Neural crest cell (in vitro differentiated cells): ENCODE measurements around the gene IMPG2. TPM values are rescaled to one million over a fixed set of nuclear protein-coding genes. Genes with fewer than 3 reads are reported as not detected.

Experiments used
- DNase-seq: peaks from one replicate; pipeline ENCODE4 v3.0.0; 2021; ENCODE audit warnings: low read depth, mixed read lengths, low spot score
- H3K27ac Mint-ChIP-seq: one replicate; pipeline ENCODE4 v1.8.0; 2021; ENCODE audit warnings: mild to moderate bottlenecking, mixed read lengths; ENCODE audit not compliant: unreplicated experiment
- H3K27me3 Mint-ChIP-seq: 2 replicates; pipeline ENCODE4 v1.8.0; 2021; ENCODE audit warnings: low read depth, mild to moderate bottlenecking, mixed read lengths
- H3K36me3 Mint-ChIP-seq: 2 replicates; pipeline ENCODE4 v1.8.0; 2021; ENCODE audit warnings: low read depth, mild to moderate bottlenecking, mixed read lengths
- H3K4me1 Mint-ChIP-seq: 2 replicates; pipeline ENCODE4 v1.8.0; 2021; ENCODE audit warnings: mixed read lengths
- H3K4me3 Mint-ChIP-seq: one replicate; pipeline ENCODE4 v1.8.0; 2021; ENCODE audit warnings: mild to moderate bottlenecking, mixed read lengths
- H3K9me3 Mint-ChIP-seq: 2 replicates; pipeline ENCODE4 v1.8.0; 2021; ENCODE audit warnings: mixed read lengths
- long read RNA-seq: library from polyadenylated mRNA; unstranded; transcript quantifications from one replicate; pipeline ENCODE4 v2.0.0, GENCODE V29; 2020
- total RNA-seq: library from RNA; stranded (reverse); gene quantifications from 2 replicates; pipeline ENCODE4 v1.2.1, GENCODE V29; 2021
- TF ChIP-seq, protein P1 (sequence below): fragments of 200-600 bp; sonication (generic); conservative IDR thresholded peaks from 2 replicates; pipeline ENCODE4 v1.5.0; 2021; ENCODE audit warnings: antibody characterized with exemption, mild to moderate bottlenecking

Gene IMPG2
- total RNA-seq: 0.40 and 0.52 TPM in 2 replicates
- long read RNA-seq: 0 reads

DNA sequence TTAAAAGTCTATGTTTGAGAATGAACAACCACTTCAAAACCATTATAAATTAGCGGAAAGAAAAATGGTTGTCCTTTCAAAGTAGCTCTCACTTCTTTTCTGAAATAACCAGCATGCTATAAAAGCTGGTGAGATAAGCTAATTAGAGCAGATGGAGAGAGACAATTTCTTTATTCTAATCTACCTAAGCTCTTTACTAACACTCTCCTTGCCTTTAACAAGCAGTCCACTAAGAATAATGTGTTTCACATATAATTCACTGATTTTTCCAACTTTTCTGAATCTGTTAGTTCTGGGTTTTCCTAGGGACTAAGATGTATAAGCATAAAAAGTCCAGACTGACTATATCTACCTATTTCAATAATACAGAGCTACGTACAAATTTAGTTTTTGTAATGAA, at the start of gene IMPG2:
TSS of gene IMPG2 (minus strand) at position 101 of the 400 bp plus-strand sequence. CDS start 203 bp downstream, outside the sequence.
- no peaks in the 10 kb centered on the region for H3K9me3 Mint-ChIP-seq
- H3K27me3 Mint-ChIP-seq: no peaks in the 10 kb centered on the region
- TF ChIP-seq, protein P1, sequence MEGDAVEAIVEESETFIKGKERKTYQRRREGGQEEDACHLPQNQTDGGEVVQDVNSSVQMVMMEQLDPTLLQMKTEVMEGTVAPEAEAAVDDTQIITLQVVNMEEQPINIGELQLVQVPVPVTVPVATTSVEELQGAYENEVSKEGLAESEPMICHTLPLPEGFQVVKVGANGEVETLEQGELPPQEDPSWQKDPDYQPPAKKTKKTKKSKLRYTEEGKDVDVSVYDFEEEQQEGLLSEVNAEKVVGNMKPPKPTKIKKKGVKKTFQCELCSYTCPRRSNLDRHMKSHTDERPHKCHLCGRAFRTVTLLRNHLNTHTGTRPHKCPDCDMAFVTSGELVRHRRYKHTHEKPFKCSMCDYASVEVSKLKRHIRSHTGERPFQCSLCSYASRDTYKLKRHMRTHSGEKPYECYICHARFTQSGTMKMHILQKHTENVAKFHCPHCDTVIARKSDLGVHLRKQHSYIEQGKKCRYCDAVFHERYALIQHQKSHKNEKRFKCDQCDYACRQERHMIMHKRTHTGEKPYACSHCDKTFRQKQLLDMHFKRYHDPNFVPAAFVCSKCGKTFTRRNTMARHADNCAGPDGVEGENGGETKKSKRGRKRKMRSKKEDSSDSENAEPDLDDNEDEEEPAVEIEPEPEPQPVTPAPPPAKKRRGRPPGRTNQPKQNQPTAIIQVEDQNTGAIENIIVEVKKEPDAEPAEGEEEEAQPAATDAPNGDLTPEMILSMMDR: no peak
- no peak within 1 kb of the TSS for H3K27ac Mint-ChIP-seq
- H3K4me3 Mint-ChIP-seq: no peak within 1 kb of the TSS
- H3K4me1 Mint-ChIP-seq: no peaks in the 10 kb centered on the region
- no peak for DNase-seq
- no peaks in the 10 kb centered on the region for H3K36me3 Mint-ChIP-seq

DNA sequence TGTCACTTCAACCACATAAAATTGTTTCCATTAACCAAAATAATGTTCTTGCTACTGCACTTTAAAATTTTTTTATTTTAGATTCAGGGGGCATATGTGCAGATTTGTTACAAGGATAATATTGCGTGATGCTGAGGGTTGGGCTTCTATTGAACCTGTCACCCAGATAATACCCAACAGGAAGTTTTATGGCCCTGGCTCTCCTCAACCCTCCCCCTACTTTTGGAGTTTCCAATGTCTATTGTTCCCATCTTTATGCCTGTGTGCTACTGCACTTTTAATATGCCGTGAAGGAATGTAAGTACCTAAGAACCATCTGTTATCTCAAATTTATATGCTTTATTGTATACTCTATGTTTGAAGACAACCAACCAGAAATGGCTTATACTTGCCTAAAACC, 42.0 kb upstream of the IMPG2 start:
- H3K36me3 Mint-ChIP-seq: peaks cover 24% of the 10 kb centered on the region
- H3K4me3 Mint-ChIP-seq: no peak overlapping the region
- peaks cover 10% of the 10 kb centered on the region for H3K4me1 Mint-ChIP-seq
- H3K27ac Mint-ChIP-seq: peak overlapping the region; percentile 46
- H3K9me3 Mint-ChIP-seq: peaks cover 4% of the 10 kb centered on the region
- TF ChIP-seq, protein P1: no peak
- H3K27me3 Mint-ChIP-seq: no peaks in the 10 kb centered on the region
- no peak for DNase-seq

DNA sequence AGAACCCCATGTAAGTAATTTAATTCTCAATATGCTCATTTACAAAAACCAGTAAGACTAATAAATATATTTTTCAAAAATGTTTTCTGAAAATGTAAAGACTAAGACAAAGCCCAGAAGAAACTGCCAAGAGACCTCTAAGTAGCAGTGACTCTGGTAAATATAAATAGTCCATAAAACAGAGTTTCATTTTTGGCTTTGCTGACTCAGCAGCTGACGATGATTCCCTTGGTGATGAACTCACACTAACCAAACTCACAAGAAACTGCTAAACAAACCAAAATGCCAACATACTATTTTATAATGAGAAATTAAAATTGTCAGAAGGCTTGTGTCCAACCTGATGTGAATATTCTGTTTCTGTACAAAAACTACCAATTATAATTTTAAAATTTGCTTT, 31.5 kb upstream of the IMPG2 start:
- peaks cover 21% of the 10 kb centered on the region for H3K36me3 Mint-ChIP-seq
- TF ChIP-seq, protein P1: no peak
- H3K4me3 Mint-ChIP-seq: no peak overlapping the region
- H3K27me3 Mint-ChIP-seq: no peaks in the 10 kb centered on the region
- H3K4me1 Mint-ChIP-seq: no peaks in the 10 kb centered on the region
- no peak overlapping the region for H3K27ac Mint-ChIP-seq
- H3K9me3 Mint-ChIP-seq: peaks cover 13% of the 10 kb centered on the region
- DNase-seq: no peak

DNA sequence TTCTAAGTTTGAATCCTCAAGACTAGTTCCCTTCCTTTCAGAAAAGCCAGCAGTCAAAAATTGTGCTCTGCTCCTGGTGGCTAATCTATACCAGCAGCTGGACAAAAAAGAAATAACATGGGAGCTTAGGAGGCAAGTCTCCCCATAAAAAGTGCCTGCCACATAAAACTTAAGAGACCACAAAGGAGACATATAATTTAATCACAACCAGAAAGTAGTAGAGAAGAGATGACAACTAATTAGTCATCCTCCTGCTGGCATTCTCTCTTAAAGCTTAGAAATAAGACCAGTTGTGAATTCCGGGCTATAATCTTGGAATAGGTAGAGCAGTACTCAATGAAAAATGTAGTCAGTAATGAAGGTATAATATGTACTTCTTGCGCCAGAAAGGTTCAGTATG, 20.2 kb upstream of the IMPG2 start:
- peaks cover 2% of the 10 kb centered on the region for H3K9me3 Mint-ChIP-seq
- no peaks in the 10 kb centered on the region for H3K27me3 Mint-ChIP-seq
- peaks cover 8% of the 10 kb centered on the region for H3K36me3 Mint-ChIP-seq
- TF ChIP-seq, protein P1: no peak
- H3K4me1 Mint-ChIP-seq: no peaks in the 10 kb centered on the region
- H3K27ac Mint-ChIP-seq: no peak overlapping the region
- no peak overlapping the region for H3K4me3 Mint-ChIP-seq
- no peak for DNase-seq

DNA sequence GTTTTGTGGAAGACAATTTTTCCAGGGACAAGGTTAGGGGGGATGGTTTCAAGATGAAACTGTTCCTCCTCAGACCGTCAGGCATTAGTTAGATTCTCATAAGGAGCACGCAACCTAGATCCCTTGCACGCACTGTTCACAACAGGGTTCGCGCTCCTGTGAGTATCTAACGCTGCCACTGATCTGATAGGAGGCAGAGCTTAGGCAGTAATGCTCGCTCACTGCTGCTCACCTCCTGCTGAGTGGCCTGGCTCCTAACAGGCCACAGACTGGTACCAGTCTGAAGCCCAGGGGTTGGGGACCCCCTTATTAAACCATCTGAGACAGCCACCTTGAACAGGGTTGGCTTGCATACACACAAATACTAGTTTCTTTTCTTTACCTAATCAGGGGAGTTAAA, 13.5 kb upstream of the IMPG2 start:
- TF ChIP-seq, protein P1: no peak
- DNase-seq: no peak
- Mint-ChIP-seq H3K4me1 (no peaks in the 10 kb centered on the region), H3K9me3 (no peaks in the 10 kb centered on the region), H3K36me3 (peaks cover 4% of the 10 kb centered on the region), H3K27ac (no peak overlapping the region), H3K27me3 (no peaks in the 10 kb centered on the region), H3K4me3 (no peak overlapping the region)
